ENCODE results near the gene OPRD1.

Gene OPRD1

GRCh38 chr1:28914228-28915030, 102.5 kb downstream of the OPRD1 start, which contains the start of gene EPB41:
Gene EPB41 (plus strand): TSS chr1:28914569. CDS start chr1:28987438, 72,869 bp downstream.
- DNase-seq = peak; percentile 97

GRCh38 chr1:28915031-28915895, 103.3 kb downstream of the OPRD1 start:
- DNase-seq = no peak

- no peak for DNase-seq
Observed at GRCh38 chr1:28917757-28918118, 105.8 kb downstream of the OPRD1 start.
